COR-L47 (cell line): ENCODE measurements around the gene UAP1.
"Not testable (repeated sequence)": the region's sequence is repeated elsewhere in the genome, so short reads cannot be mapped to it uniquely, and the experiment has no call there.

ENCODE experiments used
- DNase-seq: peaks from one replicate; lab custom pipeline; 2025; lab: John Stamatoyannopoulos, UW

The UAP1 gene

DNA sequence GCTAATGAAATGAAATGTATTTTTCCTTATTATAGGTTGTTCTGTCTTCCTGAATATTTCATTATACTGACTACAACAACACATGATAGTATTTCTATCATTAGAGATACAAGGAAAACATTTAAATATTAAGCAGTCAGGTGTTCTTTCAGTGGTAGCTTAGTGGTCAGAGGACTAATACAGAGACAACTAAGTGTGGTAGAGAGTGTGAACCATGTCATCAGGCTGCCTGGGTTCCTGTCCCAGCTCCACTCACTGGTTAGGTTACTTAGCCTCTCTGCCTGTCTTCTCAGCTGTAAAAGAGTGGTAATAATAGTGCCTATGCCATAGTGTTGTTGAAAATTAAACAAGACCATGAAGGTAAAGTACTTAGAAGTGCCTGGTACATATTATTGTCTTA lies 3.9 kb downstream of the UAP1 start:
- no peak for DNase-seq

DNA sequence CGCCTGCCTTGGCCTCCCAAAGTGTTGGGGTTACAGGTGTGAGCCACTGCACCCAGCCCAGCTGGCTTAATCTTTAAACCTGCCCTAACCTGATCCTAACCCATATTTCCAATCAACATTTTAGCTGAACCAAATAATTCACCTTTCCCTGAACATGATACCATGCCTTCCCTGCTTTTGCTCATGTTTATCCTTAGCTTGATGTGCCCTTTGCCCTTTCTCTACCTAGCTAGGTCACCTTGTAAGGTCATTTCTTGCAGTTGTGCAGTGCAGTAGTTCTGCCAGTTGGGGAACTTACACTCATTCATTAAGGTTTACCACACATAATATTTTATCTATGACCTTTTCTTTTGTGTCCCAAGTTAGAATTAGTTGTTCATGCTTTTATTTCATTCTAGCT lies 5.3 kb downstream of the UAP1 start:
- no peak for DNase-seq

GRCh38 chr1:162568802-162569201 lies 7.3 kb downstream of the UAP1 start:
- no peak for DNase-seq

DNA sequence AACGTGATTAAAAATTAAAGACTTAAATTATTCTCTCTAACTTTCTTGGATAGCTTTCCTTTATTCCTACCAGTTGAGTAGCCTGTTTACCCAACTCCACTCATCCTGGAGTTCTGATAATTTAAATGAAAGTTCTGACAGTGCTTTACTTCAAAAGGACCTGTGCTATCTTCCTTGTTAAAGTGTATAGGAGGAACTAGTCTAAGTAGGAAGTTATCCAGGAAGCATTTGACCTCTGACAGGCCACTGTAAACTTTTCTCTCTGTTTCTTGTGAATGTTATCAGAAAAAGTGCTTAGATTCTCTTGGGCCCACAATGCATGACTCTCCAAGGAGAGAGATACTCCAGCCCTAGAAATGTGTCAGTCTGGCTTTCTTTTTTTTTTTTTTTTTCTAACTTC lies 9.2 kb downstream of the UAP1 start:
- DNase-seq = no peak

- DNase-seq = not testable (repeated sequence)
Measured at GRCh38 chr1:162571121-162571520, 9.6 kb downstream of the UAP1 start.

DNA sequence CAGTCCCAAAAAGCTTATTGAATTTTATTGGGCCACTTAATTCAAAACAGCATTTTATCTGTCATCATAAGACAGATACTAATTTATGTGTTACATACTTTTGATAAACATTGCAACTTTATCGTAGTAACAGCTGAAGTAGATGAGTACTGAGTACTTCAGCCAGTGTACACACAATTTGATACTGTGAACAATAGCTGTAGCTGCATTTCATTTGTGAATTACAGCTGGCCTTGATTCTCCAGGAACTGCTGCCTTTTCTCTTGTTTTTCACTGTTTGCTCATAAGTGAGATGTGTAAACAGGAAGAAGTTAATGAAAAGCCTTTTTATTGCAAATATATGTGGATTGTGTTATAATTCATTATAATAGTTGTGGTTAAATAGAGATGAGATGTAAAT lies 10.2 kb downstream of the UAP1 start:
- peak; percentile 34 for DNase-seq

DNA sequence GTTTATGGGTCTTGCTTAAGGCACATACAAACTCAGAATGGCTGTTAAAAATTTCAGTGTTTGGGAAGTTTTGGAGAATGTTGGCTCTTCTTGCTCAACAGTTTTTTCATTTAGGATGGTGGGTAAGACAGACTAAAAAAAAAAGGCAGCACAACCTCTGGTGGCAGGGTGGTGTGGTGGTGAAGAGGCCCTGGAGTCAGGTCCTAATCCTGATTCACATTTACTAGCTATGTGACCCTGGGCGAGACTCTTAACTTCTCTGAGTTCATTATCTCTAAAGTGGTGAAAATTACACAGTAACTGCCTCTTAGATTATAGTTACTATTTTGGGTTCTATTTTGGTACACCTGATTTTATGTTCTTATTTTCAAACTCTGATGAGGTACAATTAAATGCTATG lies 11.6 kb downstream of the UAP1 start:
- no peak for DNase-seq

DNA sequence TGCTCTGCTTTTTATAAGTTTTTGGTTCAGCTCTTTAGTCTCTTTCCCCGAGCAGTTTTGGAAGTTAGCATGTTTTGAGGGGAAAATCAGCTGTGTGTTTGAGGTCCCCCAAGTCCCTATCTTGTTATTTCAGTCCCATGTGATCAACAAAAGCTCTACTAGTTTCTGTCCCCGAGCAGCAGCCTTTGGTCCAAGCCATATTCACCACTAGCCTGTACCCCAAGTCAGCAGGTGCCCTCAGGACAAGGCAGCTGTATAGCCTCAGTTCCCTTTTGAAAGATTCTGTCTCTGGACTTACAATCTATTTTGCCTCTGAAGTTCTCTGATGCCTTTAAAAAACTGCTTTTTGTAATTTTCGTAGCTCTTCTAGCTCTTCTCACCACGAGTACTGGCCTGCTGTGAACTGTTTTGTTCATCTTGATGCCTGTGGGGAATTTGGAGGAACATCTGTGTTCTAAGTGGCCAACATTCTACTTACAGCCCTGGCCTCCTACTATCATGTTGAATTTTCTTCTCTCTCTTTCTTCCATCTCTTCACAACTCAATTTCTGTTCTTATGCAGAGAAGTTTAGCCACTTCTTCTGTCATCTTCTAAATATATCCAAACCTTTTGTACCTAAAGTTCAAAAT lies 16.7 kb downstream of the UAP1 start:
- no peak for DNase-seq

- no peak for DNase-seq
Measured at GRCh38 chr1:162578936-162579335, 17.4 kb downstream of the UAP1 start.

DNA sequence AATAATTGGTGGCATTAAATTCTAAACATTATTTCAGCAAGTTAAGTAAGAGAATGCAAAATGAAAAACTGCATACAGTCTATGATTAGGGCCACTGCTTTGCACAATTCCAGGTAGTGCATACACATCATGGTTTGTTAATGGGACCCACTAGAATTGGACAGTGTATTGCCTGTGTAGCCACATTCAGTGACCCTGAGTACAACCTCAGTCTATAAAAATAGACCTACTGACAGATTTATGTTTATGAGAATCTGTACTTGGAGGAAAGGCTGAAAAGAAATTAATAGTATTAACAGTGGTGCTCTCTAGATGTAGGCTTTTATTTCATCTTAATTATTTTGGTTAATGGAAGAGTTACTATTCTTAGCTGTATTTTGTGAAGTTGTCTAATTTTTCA lies 18.8 kb downstream of the UAP1 start:
- DNase-seq = no peak

DNA sequence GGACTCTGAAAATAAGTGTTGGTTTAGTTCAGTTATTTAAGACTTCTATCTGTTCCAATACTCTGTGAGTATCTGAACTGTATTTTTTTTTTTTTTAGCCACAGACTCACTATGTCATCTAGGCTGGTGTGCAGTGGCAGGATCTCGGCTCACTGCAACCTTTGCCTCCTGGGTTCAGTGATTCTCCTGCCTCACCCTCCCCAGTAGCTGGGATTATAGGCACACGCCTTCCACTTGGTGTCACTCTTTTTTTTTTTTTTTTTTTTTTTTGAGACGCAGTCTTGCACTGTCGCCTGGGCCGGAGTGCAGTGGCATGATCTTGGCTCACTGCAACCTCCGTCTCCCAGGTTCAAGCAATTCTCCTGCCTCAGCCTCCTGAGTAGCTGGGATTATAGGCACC lies 21.4 kb downstream of the UAP1 start:
- not testable (repeated sequence) for DNase-seq

- not testable (repeated sequence) for DNase-seq
Measured at GRCh38 chr1:162585101-162585500, 23.6 kb downstream of the UAP1 start.

GRCh38 chr1:162587347-162587746 lies 25.8 kb downstream of the UAP1 start:
- DNase-seq = no peak

- no peak for DNase-seq
Measured at GRCh38 chr1:162587761-162588260, 26.3 kb downstream of the UAP1 start.

DNA sequence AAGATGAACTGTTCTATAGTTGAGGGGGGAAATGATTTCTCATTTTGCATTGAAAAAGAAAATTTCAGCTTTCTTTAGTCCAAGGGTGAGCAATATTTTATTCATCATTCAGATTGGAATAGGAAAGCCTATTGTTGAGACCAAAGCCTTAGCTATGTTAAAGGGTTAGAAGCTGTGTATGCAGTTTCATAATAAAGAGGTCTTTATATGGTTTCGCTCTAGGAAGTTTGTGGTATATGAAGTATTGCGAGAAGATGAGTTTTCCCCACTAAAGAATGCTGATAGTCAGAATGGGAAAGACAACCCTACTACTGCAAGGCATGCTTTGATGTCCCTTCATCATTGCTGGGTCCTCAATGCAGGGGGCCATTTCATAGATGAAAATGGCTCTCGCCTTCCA lies 28.6 kb downstream of the UAP1 start:
- DNase-seq = no peak

DNA sequence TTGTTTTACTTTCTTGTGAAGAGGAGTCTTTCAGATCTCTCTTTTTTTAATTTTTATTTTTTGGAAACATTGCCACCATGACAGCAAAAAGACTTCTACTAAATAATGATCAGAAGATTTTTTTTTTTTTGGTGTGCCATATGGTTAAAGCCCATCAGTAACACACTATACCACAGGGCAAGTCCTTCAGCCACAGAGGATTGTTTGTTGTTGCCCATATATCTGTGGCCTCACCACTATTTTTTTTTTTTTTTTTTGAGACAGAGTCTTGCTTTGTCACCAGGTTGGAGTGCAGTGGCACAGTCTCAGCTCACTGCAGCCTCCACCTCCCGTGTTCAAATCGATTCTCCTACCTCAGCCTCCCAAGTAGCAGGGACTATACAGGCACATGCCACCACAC lies 29.2 kb downstream of the UAP1 start:
- no peak for DNase-seq

DNA sequence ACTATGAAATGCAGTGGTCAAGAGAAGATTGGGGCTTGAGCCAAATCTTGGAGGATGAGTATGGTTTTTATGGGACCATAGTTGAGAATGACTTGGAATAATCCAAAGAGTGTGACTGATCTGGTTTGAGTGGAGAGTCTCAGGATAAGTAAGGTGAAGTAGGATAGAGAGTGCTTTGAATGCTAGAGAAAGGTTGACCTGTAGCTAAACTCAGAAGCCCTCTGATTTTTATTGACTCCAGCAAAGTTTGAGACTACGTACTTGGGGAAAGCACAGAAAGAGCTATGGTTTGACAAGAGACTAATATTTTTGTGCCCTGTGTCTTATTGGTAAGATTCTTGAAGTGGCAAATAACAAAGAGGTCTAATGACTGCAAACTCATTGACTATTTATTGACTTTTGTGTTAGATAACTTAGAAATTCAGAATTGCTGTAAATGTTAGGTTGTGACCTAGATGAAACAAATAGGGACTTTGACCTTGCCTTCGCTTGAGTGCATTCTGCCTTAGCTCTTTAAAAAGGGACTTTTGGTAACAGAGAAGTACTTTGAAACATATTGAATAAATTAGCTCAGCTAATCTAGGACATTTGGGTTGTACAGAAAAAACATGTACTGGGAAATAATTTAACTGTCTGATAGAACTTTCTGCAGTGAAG lies 35.1 kb downstream of the UAP1 start:
- no peak for DNase-seq

GRCh38 chr1:162599451-162599850 lies 37.9 kb downstream of the UAP1 start:
- no peak for DNase-seq

DNA sequence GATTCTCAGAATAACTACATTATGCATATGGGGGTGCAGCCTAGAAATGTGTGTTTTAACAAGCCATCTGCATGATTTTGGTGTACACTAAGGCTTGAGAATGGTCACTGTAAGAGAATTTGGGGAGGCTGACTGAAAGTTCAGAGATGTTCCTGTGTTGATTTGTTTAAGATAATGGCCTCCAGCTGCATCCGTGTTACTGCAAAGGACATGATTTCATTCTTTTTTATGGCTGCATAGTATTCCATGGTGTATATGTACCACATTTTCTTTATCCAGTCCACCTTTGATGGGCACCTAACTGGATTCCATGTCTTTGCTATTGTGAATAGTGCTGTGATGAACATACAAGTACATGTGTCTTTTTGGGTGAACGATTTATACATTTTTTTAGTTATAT lies 41.6 kb downstream of the UAP1 start:
- not testable (repeated sequence) for DNase-seq

GRCh38 chr1:162605225-162605927 lies 43.9 kb downstream of the UAP1 start:
- no peak for DNase-seq

GRCh38 chr1:162609306-162609705 lies 47.8 kb downstream of the UAP1 start:
- DNase-seq = no peak

GRCh38 chr1:162612606-162613400 lies 51.3 kb downstream of the UAP1 start:
- DNase-seq = no peak
